A549 (cell line): ENCODE data around the gene SEC24A. TPM values are rescaled to one million over a fixed set of nuclear protein-coding genes. Genes with fewer than 3 reads are reported as not detected.
"Not testable (repeated sequence)": the region's sequence is repeated elsewhere in the genome, so short reads cannot be mapped to it uniquely, and the experiment has no call there.

ENCODE experiments used
- ATAC-seq, 2 experiments: fragments of 200-7000 bp in 1 of 2; fragments of >200 bp in 1 of 2; cut with Nextera tagmentation in 1 of 2; cut with Tn5 transposase in 1 of 2; 3 replicates each; pipeline versions ENCODE4 v1.8.0 to v1.9.1; 2018 to 2020; ENCODE audit warnings: mild to moderate bottlenecking in 1 of 2, moderate library complexity in 1 of 2
- CTCF ChIA-PET: fragments of 300-600 bp; sonication (Branson Sonifier 250); formaldehyde crosslinking; extraction: SDS; loops from one replicate; lab custom pipeline; 2021; ENCODE audit warnings: antibody characterized with exemption, inconsistent platforms; lab: Yijun Ruan, JAX
- POLR2A ChIA-PET: fragments of 350-600 bp; formaldehyde crosslinking; extraction: SDS; loops from one replicate; lab custom pipeline; 2021; ENCODE audit warnings: antibody characterized with exemption, inconsistent platforms; lab: Yijun Ruan, JAX
- DNase-seq, 2 experiments: peaks; one replicate each; pipeline versions ENCODE4 v3.0.0 to v3.0.0-alpha.2; 2011 to 2016; ENCODE audit warnings: low read depth in 1 of 2, low spot score in 1 of 2
- FAIRE-seq: peaks from 2 replicates; lab custom pipeline; 2011; peaks lifted over from hg19 to GRCh38; lab: Jason Lieb, UNC
- H3K27ac ChIP-seq, 2 experiments: fragments of >200 bp; sonication (Bioruptor Twin); formaldehyde crosslinking; 3 replicates each; pipeline ENCODE4 v1.5.1; 2016 to 2017
- H3K4me1 ChIP-seq: fragments of >200 bp; sonication (Bioruptor Twin); formaldehyde crosslinking; 3 replicates; pipeline ENCODE4 v1.6.1; 2016
- H3K4me2 ChIP-seq: fragments of >200 bp; sonication (Bioruptor Twin); formaldehyde crosslinking; 3 replicates; pipeline ENCODE4 v1.6.1; 2016
- H3K4me3 ChIP-seq: fragments of >200 bp; sonication (Bioruptor Twin); formaldehyde crosslinking; 3 replicates; pipeline ENCODE4 v1.5.1; 2016
- H3K9me3 ChIP-seq: fragments of >200 bp; sonication (Bioruptor Twin); formaldehyde crosslinking; 3 replicates; pipeline ENCODE4 v1.6.1; 2016
- E2F6 ChIP-seq: IDR thresholded peaks from 2 replicates; pipeline ENCODE4 v1.6.1; 2012; ENCODE audit warnings: low read depth, borderline replicate concordance
- EHMT2 ChIP-seq: fragments of 200-600 bp; sonication (generic); IDR thresholded peaks from 2 replicates; pipeline ENCODE4 v1.6.1; 2016; ENCODE audit warnings: antibody characterized with exemption, low read depth, mild to moderate bottlenecking, moderate library complexity
- ELK1 ChIP-seq: fragments of 150-350 bp; IDR thresholded peaks from 2 replicates; pipeline ENCODE4 v1.6.1; 2014; ENCODE audit warnings: low read depth, mild to moderate bottlenecking, low read length
- FOSB ChIP-seq: fragments of 250-450 bp; sonication (Bioruptor Pico); IDR thresholded peaks from 2 replicates; pipeline ENCODE4 v1.5.0; 2020; ENCODE audit warnings: mild to moderate bottlenecking, moderate library complexity
- FOXS1 ChIP-seq: fragments of 250-450 bp; sonication (Bioruptor Pico); IDR thresholded peaks from 2 replicates; pipeline ENCODE4 v1.5.0; 2020; ENCODE audit warnings: mild to moderate bottlenecking, moderate library complexity
- GATA3 ChIP-seq: IDR thresholded peaks from 2 replicates; pipeline ENCODE4 v1.6.1; 2012; ENCODE audit warnings: borderline replicate concordance
- HES2 ChIP-seq: fragments of >200 bp; sonication (Bioruptor Twin); formaldehyde crosslinking; IDR thresholded peaks from 2 replicates; pipeline ENCODE4 v1.6.1; 2016
- HOXB13 ChIP-seq: fragments of 250-450 bp; sonication (Bioruptor Pico); IDR thresholded peaks from 2 replicates; pipeline ENCODE4 v1.5.0; 2020; ENCODE audit warnings: low read depth, mild to moderate bottlenecking, moderate library complexity
- HOXB5 ChIP-seq: fragments of 250-450 bp; sonication (Bioruptor Pico); IDR thresholded peaks from 2 replicates; pipeline ENCODE4 v1.5.0; 2020; ENCODE audit warnings: mild to moderate bottlenecking, moderate library complexity
- KDM1A ChIP-seq: fragments of 200-600 bp; sonication (generic); IDR thresholded peaks from 2 replicates; pipeline ENCODE4 v1.6.1; 2016; ENCODE audit warnings: low read depth, mild to moderate bottlenecking
- MAFK ChIP-seq: fragments of 450-650 bp; IDR thresholded peaks from 2 replicates; pipeline ENCODE4 v1.6.1; 2014; ENCODE audit not compliant: partially characterized antibody
- NR3C1 ChIP-seq: fragments of >200 bp; sonication (Bioruptor Twin); formaldehyde crosslinking; IDR thresholded peaks from 3 replicates; pipeline ENCODE4 v1.6.1; 2017
- PHF8 ChIP-seq: fragments of 200-600 bp; sonication (generic); IDR thresholded peaks from 2 replicates; pipeline ENCODE4 v1.6.1; 2016; ENCODE audit warnings: low read depth, mild to moderate bottlenecking, antibody characterized with exemption, moderate library complexity, borderline replicate concordance
- RAD21 ChIP-seq, 2 experiments: fragments of >200 bp in 1 of 2; sonication (Bioruptor Twin) in 1 of 2; formaldehyde crosslinking in 1 of 2; IDR thresholded peaks in 1 of 2; conservative IDR thresholded peaks in 1 of 2; 2 replicates in 1 of 2; 3 replicates in 1 of 2; pipeline ENCODE4 v1.6.1; 2012 to 2018; ENCODE audit warnings: inconsistent platforms in 1 of 2
- RARB ChIP-seq: fragments of 250-450 bp; sonication (Bioruptor Pico); IDR thresholded peaks from 2 replicates; pipeline ENCODE4 v1.8.0; 2021; ENCODE audit warnings: mild to moderate bottlenecking, moderate library complexity
- RCOR1 ChIP-seq: fragments of 150-350 bp; IDR thresholded peaks from 2 replicates; pipeline ENCODE4 v1.6.1; 2014; ENCODE audit warnings: antibody characterized with exemption, low read length, low read depth
- REST ChIP-seq: fragments of 200-600 bp; sonication (generic); IDR thresholded peaks from 2 replicates; pipeline ENCODE4 v1.6.1; 2016; ENCODE audit warnings: antibody characterized with exemption, mild to moderate bottlenecking, moderate library complexity
- RFX5 ChIP-seq: fragments of 450-650 bp; IDR thresholded peaks from 2 replicates; pipeline ENCODE4 v1.7.1; 2014; ENCODE audit warnings: antibody characterized with exemption, mild to moderate bottlenecking, moderate library complexity
- SMC3 ChIP-seq: fragments of >200 bp; sonication (Bioruptor Twin); formaldehyde crosslinking; IDR thresholded peaks from 3 replicates; pipeline ENCODE4 v1.6.1; 2018; ENCODE audit warnings: inconsistent platforms
- TP53 ChIP-seq: fragments of 250-450 bp; sonication (Bioruptor Pico); IDR thresholded peaks from 2 replicates; pipeline ENCODE4 v1.5.0; 2021; ENCODE audit warnings: mild to moderate bottlenecking, moderate library complexity
- ZNF302 ChIP-seq: fragments of 250-450 bp; sonication (Bioruptor Pico); IDR thresholded peaks from 2 replicates; pipeline ENCODE4 v1.9.0; 2021; ENCODE audit warnings: inconsistent platforms, mild to moderate bottlenecking, moderate library complexity
- WGBS: methylation state at CpG from one replicate; pipeline ENCODE4 v1.1.6; 2017; ENCODE audit errors: missing lambda C conversion rate; 5-methylcytosine and 5-hydroxymethylcytosine counted together
- polyA plus RNA-seq, 4 experiments: library from polyadenylated mRNA; depleted of rRNA in 3 of 4; stranded (reverse); fragments of >200 nt; fragmentation: RNase III in 1 of 4; extraction: RNeasy Plus Mini Kit Qiagen cat#74134 plus additional on column Dnase treatment in 1 of 4; gene quantifications; 2 replicates in 3 of 4; 3 replicates in 1 of 4; pipeline ENCODE4 v1.2.3, GENCODE V29; 2011 to 2017

Gene SEC24A
- polyA plus RNA-seq, 2 of the 4 experiments (the other 2 are of a cell fraction), result 11.6 to 23.6 TPM

- POLR2A ChIA-PET, result interaction anchor here (0.7 kb wide), 1 partner anchor 8 kb away, joined by 3 read pairs; no protein-coding TSS in a partner anchor
- FAIRE-seq, ATAC-seq, H3K27ac ChIP-seq, DNase-seq, H3K4me3 ChIP-seq, H3K9me3 ChIP-seq, H3K4me2 ChIP-seq, H3K4me1 ChIP-seq: not testable (repeated sequence)
- WGBS, result 100% methylated on average over 1 of the region's 1 CpG
- CTCF ChIA-PET, result interaction anchor here (1.4 to 2.5 kb wide), 2 partner anchors 8 to 48 kb away, joined by 4 to 8 read pairs; no protein-coding TSS in a partner anchor
Measured at GRCh38 chr5:134635366-134635765, 13.2 kb upstream of the SEC24A start.

- Histone ChIP-seq H3K27ac (no peak overlapping the region), H3K9me3 (no peaks in the 10 kb centered on the region), H3K4me3 (no peak overlapping the region), H3K4me1 (no peaks in the 10 kb centered on the region), H3K4me2 (no peak overlapping the region)
- ChIA-PET CTCF (interaction anchor here (0.5 to 2.5 kb wide), 2 partner anchors 41 to 50 kb away, joined by 3 to 8 read pairs; no protein-coding TSS in a partner anchor), POLR2A (no interaction called here)
- 84% methylated on average over 9 of the region's 9 CpGs for WGBS
- FAIRE-seq (no peak), ATAC-seq (no peak), DNase-seq (no peak)
- TF ChIP-seq MAFK, result peak; percentile 60
- TF ChIP-seq PHF8, result no peak
Measured at GRCh38 chr5:134637116-134637721, 11.4 kb upstream of the SEC24A start.

GRCh38 chr5:134638760-134639201, 9.8 kb upstream of the SEC24A start:
- TF ChIP-seq HOXB13 (no peak), RAD21 (conservative IDR thresholded peaks at IDR 0.05 in 1 of 2, IDR thresholded peaks at IDR 0.05 in 1 of 2) (no peak), E2F6 (no peak), FOXS1 (CRISPR knock-in tag) (no peak), GATA3 (no peak)
- Histone ChIP-seq H3K4me1 (no peaks in the 10 kb centered on the region), H3K4me2 (no peak overlapping the region), H3K9me3 (no peaks in the 10 kb centered on the region), H3K4me3 (no peak overlapping the region), H3K27ac (no peak overlapping the region)
- POLR2A ChIA-PET, result no interaction called here
- no peak for FAIRE-seq
- no peak for ATAC-seq
- no peak for DNase-seq
- CTCF ChIA-PET, result no interaction called here
- WGBS, result 66% methylated on average over 4 of the region's 4 CpGs

GRCh38 chr5:134642931-134643530, 5.6 kb upstream of the SEC24A start:
- Histone ChIP-seq H3K4me2 (no peak overlapping the region), H3K9me3 (no peaks in the 10 kb centered on the region), H3K4me3 (no peak overlapping the region), H3K27ac (no peak overlapping the region), H3K4me1 (peaks cover 7% of the 10 kb centered on the region; the same call in 1 of the 3 replicates)
- FAIRE-seq (no peak), DNase-seq (no peak), ATAC-seq (no peak)
- ChIA-PET CTCF (interaction anchor here (0.6 to 1.4 kb wide), 5 partner anchors 8 to 663 kb away, joined by 3 to 5 read pairs (median 4); no protein-coding TSS in a partner anchor), POLR2A (interaction anchor here (0.7 to 1.2 kb wide), 3 partner anchors 8 to 95 kb away, joined by 3 to 8 read pairs (median 5); partner anchors contain the start of gene CAMLG)
- 86% methylated on average over 6 of the region's 6 CpGs for WGBS
- TF ChIP-seq EHMT2 (no peak), ELK1 (no peak), KDM1A (no peak), REST (no peak), NR3C1 (no peak), RARB (CRISPR knock-in tag) (no peak), RFX5 (no peak), HES2 (no peak), RCOR1 (no peak), HOXB5 (CRISPR knock-in tag) (no peak), RAD21 (conservative IDR thresholded peaks at IDR 0.05 in 1 of 2, IDR thresholded peaks at IDR 0.05 in 1 of 2) (no peak), TP53 (CRISPR knock-in tag) (no peak), ZNF302 (CRISPR knock-in tag) (no peak), FOSB (CRISPR knock-in tag) (no peak), SMC3 (no peak)
